A673 (cell line): Measurements from ENCODE around the gene SUPT6H.

Experiments used
- EZH2 ChIP-seq: fragments of 200-600 bp; sonication (generic); IDR thresholded peaks from 2 replicates; pipeline ENCODE4 v1.6.1; 2017; ENCODE audit warnings: borderline replicate concordance, low read depth, mild to moderate bottlenecking, mixed read lengths, antibody characterized with exemption, low read length; ENCODE audit not compliant: poor library complexity, severe bottlenecking
- TF ChIP-seq, protein P1 (sequence below): fragments of 300-800, 200-600 bp; sonication (generic); conservative IDR thresholded peaks from 2 replicates; pipeline ENCODE4 v1.5.1; 2017; ENCODE audit warnings: low read depth, mild to moderate bottlenecking, antibody characterized with exemption, low read length, moderate library complexity, mixed read lengths

DNA sequence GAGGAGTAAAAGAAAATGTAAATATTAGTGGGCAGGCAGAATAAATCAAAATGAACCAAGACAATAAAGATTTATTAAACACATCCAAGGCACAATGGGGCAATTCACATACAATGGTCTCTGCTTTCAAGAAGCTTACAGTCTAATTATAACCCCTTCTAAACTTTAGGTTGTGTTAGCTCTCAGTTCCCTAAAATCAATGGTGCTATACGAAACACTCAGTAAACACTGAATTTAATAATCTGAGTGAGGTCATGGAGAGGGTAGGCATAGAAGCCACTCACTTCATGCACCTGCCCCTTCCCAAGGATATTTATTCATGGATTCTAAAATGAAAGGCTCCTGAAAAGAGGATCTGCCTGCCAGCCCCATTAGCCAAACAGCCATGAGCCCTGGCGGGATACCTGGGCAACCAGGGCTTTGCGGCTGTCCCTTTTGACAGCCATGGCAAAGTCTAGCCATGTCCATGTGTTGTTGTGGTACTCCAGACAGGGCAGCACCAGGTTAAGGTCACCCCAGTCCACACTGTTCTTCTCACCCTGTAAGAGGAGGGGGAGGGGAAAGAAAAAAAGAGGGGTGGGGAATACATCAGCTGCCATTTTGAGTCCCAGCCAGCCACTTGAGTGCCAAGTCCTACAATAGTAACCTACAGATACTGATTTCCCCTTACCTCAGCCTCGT lies 46.6 kb upstream of the SUPT6H start:
- TF ChIP-seq, protein P1, sequence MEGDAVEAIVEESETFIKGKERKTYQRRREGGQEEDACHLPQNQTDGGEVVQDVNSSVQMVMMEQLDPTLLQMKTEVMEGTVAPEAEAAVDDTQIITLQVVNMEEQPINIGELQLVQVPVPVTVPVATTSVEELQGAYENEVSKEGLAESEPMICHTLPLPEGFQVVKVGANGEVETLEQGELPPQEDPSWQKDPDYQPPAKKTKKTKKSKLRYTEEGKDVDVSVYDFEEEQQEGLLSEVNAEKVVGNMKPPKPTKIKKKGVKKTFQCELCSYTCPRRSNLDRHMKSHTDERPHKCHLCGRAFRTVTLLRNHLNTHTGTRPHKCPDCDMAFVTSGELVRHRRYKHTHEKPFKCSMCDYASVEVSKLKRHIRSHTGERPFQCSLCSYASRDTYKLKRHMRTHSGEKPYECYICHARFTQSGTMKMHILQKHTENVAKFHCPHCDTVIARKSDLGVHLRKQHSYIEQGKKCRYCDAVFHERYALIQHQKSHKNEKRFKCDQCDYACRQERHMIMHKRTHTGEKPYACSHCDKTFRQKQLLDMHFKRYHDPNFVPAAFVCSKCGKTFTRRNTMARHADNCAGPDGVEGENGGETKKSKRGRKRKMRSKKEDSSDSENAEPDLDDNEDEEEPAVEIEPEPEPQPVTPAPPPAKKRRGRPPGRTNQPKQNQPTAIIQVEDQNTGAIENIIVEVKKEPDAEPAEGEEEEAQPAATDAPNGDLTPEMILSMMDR = no peak
- no peak for TF ChIP-seq EZH2
